GM19463 (cell line): ENCODE data around the gene RAB14.
"Not testable (repeated sequence)": the region's sequence is repeated elsewhere in the genome, so short reads cannot be mapped to it uniquely, and the experiment has no call there.

Experiments
- ATAC-seq: cut with Tn5 transposase; IDR thresholded peaks from one replicate; pipeline ENCODE4 v1.9.1; 2021; ENCODE audit warnings: mild to moderate bottlenecking, moderate library complexity; ENCODE audit not compliant: unreplicated experiment

The RAB14 gene

GRCh38 chr9:121169094-121169601 is 32.5 kb downstream of the RAB14 start:
- no peak for ATAC-seq

- ATAC-seq = no peak
These were observed 33.6 kb downstream of the RAB14 start for GRCh38 chr9:121168052-121168451.

DNA sequence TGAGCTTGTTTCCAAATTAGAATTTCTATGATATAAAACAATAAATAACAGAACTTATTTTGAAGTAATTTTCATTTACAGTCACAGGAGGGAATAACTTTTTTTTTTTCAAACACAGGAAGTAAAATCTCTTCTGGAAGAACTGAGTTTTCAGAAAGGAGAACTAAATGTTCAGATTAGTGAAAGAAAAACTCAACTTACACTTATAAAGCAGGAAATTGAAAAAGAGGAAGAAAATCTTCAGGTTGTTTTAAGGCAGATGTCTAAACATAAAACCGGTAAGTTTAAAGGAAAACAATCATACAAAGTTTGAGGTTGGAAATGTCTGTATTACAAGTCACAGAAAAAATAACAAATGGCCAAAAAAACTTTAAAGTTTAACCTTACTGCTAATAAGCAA is 41.6 kb downstream of the RAB14 start:
- no peak for ATAC-seq

- no peak for ATAC-seq
These were observed 43.7 kb downstream of the RAB14 start for GRCh38 chr9:121157939-121158338.

GRCh38 chr9:121156263-121156731 is 45.4 kb downstream of the RAB14 start:
- peak; percentile 83 for ATAC-seq

DNA sequence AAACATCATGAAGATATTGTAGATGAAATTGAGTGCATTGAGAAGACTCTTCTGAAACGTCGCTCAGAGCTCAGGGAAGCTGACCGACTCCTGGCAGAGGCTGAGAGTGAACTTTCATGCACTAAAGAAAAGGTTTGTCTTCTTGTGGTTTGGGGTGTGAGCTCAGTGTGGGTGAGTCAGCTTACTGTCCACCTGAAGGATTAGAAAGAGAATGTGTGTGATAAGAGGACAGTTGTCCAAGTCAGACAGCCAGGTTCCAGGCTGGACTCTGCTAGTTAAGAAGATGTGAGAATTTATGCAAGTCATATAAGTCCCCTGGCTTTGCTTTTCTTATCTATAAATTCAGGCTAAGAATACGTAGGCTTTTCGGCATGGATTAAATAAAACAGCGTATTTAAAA is 46.9 kb downstream of the RAB14 start:
- ATAC-seq = no peak

GRCh38 chr9:121153642-121154041 is 48.0 kb downstream of the RAB14 start:
- ATAC-seq = no peak

DNA sequence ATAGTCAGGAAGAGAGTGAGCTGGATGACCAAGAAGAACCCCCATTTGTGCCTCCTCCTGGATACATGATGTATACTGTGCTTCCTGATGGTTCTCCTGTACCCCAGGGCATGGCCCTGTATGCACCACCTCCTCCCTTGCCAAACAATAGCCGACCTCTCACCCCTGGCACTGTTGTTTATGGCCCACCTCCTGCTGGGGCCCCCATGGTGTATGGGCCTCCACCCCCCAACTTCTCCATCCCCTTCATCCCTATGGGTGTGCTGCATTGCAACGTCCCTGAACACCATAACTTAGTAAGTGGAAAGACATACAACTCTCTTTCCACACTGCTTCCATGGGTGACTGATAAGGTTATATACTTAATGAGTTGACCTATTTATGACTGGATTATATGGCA is 51.5 kb downstream of the RAB14 start:
- ATAC-seq = no peak

- no peak for ATAC-seq
These were observed 57.2 kb downstream of the RAB14 start for GRCh38 chr9:121144482-121144881.

- no peak for ATAC-seq
These were observed 57.9 kb downstream of the RAB14 start for GRCh38 chr9:121143771-121144170.

DNA sequence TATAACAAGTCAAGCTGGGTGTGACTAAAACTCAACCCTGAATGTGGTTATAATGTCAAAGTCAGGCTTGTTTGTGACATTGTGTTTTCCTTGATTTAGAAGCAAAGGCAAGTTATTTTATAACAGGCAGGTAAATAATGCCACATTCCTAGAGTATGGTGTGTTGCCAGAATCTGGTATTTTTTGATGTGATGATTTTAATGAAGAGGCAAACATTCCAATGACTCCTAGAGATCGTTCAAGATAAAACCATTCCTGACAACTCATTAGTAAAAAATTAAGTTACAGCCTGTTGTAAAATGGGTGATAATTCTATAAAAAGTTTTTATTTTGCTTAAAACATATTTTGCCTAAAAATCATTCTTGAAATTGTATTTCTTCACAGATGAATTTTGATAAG is 60.0 kb downstream of the RAB14 start:
- no peak for ATAC-seq

DNA sequence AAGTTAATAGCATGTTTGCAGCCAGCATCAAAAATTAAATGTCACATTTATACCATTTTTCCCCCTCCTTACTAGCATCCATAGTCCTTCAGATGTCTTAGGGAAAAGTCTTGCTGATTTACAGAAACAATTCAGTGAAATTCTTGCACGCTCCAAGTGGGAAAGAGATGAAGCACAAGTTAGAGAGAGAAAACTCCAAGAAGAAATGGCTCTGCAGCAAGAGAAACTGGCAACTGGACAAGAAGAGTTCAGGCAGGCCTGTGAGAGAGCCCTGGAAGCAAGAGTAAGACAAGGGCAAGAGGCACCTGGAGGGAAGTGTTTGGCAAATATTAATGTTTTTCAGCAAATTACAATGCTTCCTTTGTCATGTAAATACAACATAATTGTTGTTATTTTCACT is 60.4 kb downstream of the RAB14 start:
- ATAC-seq = no peak

GRCh38 chr9:121140162-121140561 is 61.5 kb downstream of the RAB14 start:
- ATAC-seq = no peak

DNA sequence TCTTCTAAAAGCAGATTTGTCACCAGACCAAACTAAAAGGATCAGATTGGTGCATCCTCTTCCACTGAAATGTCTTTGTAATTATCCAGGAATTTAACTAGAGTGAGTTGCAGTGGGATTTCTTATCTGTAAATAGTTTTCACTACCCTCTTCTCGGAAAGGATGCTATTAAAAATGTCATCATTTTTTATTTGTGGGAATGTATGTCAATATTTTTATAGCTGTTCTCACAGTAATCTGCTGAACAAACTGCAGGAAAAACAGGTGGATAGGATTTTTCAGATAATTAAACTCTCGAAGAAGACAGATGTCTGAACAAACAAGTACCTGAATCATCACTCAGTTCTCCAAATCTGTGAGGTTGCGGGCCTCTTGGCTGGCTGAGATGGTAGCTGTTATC is 62.7 kb downstream of the RAB14 start:
- ATAC-seq = no peak

DNA sequence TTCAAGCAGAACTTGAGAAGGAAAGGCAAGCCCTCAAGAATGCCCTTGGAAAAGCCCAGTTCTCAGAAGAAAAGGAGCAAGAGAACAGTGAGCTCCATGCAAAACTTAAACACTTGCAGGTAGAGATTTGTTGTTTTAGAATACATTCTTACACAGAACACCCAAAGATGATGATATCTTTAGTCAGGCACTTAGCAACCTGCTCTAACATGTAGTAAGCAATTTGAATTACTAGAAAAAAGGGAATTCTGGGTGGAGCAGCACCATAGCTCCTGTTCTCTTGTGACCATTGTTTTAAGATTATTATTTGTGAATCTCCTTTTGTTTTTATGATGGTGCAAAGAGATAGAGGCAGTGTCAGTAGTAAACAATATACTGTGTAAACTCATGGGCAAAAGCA is 63.1 kb downstream of the RAB14 start:
- ATAC-seq = no peak

DNA sequence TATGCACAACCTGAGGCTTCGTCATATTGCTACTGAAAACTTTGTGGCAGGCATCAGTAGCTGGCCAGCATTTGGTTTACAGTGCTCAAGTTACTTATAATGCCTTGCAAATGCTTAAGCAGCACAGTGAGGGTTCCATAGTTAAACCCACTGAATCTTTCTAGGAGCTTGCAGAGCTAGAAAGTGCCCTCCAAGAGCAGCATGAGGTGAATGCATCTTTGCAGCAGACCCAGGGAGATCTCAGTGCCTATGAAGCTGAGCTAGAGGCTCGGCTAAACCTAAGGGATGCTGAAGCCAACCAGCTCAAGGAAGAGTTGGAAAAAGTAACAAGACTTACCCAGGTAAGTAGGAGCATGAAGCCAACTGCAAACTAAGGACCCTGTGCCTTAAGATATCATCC is 66.0 kb downstream of the RAB14 start:
- ATAC-seq = no peak

- no peak for ATAC-seq
These were observed 68.4 kb downstream of the RAB14 start for GRCh38 chr9:121133104-121133816.

GRCh38 chr9:121129384-121129783 is 72.3 kb downstream of the RAB14 start:
- not testable (repeated sequence) for ATAC-seq
